T-cell (primary cell): ENCODE data around the gene RABL2B. TPM values are rescaled to one million over a fixed set of nuclear protein-coding genes. Genes with fewer than 3 reads are reported as not detected.

Source experiments
- ATAC-seq, 4 experiments: fragments of 200-7000 bp in 3 of 4; fragments of 150-1000 bp in 1 of 4; cut with Tn5 transposase; replicated peaks in 1 of 4; 1 replicate in 3 of 4; 2 replicates in 1 of 4; pipeline ENCODE4 v1.10.0; 2021; ENCODE audit warnings: moderate library complexity in 3 of 4, mild to moderate bottlenecking in 2 of 4, moderate number of reproducible peaks in 1 of 4
- CTCF ChIA-PET, 2 donors: fragments of 300-600 bp; sonication (Branson Sonifier 250); formaldehyde crosslinking; loops; one replicate each; lab custom pipeline; 2022; ENCODE audit warnings: antibody characterized with exemption in 2 of 2; lab: Charles Lee
- POLR2A ChIA-PET, 2 donors: fragments of 300-600 bp; sonication (Branson Sonifier 250); formaldehyde crosslinking; loops; one replicate each; lab custom pipeline; 2022; ENCODE audit warnings: antibody characterized with exemption in 2 of 2; lab: Charles Lee
- DNase-seq, 35 experiments: peaks; one replicate each; pipeline versions ENCODE4 v3.0.0 to v3.0.0-alpha.2; 2013 to 2023
- H3K27ac ChIP-seq: one replicate; pipeline ENCODE4 v1.5.1; 2013; ENCODE audit warnings: low read length
- H3K27me3 ChIP-seq, 2 experiments: replicated peaks in 1 of 2; 1 replicate in 1 of 2; 2 replicates in 1 of 2; pipeline versions ENCODE4 v1.6.1 to v1.7.0; 2013; ENCODE audit warnings: low read length in 1 of 2, mixed read lengths in 1 of 2; ENCODE audit not compliant: control insufficient read depth in 2 of 2, insufficient read depth in 2 of 2; ENCODE audit errors: extremely low read depth in 1 of 2
- H3K36me3 ChIP-seq, 2 donors: 1 replicate in 1 of 2; 2 replicates in 1 of 2; pipeline versions ENCODE4 v1.6.1 to v1.7.0; 2013; ENCODE audit warnings: low read length in 1 of 2; ENCODE audit not compliant: control insufficient read depth in 2 of 2, insufficient read depth in 1 of 2; ENCODE audit errors: extremely low read depth in 1 of 2
- H3K4me1 ChIP-seq, 2 experiments: 1 replicate in 1 of 2; 2 replicates in 1 of 2; pipeline versions ENCODE4 v1.6.1 to v1.7.0; 2013; ENCODE audit warnings: low read length in 2 of 2, mixed read lengths in 1 of 2; ENCODE audit not compliant: insufficient read depth in 2 of 2, control insufficient read depth in 1 of 2; ENCODE audit errors: extremely low read depth in 1 of 2
- H3K4me3 ChIP-seq, 2 donors: 1 replicate in 1 of 2; 2 replicates in 1 of 2; pipeline versions ENCODE4 v1.5.1 to v1.7.0; 2013; ENCODE audit warnings: mild to moderate bottlenecking in 2 of 2, low read length in 1 of 2, moderate library complexity in 1 of 2; ENCODE audit not compliant: control insufficient read depth in 1 of 2; ENCODE audit errors: extremely low read depth in 1 of 2
- H3K9me3 ChIP-seq: 2 replicates; pipeline ENCODE4 v1.7.0; 2013
- H3K27ac Mint-ChIP-seq, 2 donors: one replicate each; pipeline ENCODE4 v1.8.0; 2020 to 2021; ENCODE audit warnings: mild to moderate bottlenecking in 2 of 2, mixed read lengths in 2 of 2
- H3K27me3 Mint-ChIP-seq, 2 donors: one replicate each; pipeline ENCODE4 v1.8.0; 2021 to 2022; ENCODE audit warnings: mixed read lengths in 2 of 2
- H3K36me3 Mint-ChIP-seq: one replicate; pipeline ENCODE4 v1.8.0; 2021; ENCODE audit warnings: mixed read lengths
- H3K4me1 Mint-ChIP-seq, 3 donors: one replicate each; pipeline ENCODE4 v1.8.0; 2020 to 2022; ENCODE audit warnings: mixed read lengths in 3 of 3, mild to moderate bottlenecking in 1 of 3
- H3K4me3 Mint-ChIP-seq, 3 donors: one replicate each; pipeline ENCODE4 v1.8.0; 2020 to 2022; ENCODE audit warnings: mild to moderate bottlenecking in 3 of 3, mixed read lengths in 3 of 3, moderate library complexity in 3 of 3
- H3K9me3 Mint-ChIP-seq, 3 donors: one replicate each; pipeline ENCODE4 v1.8.0; 2020 to 2022; ENCODE audit warnings: mixed read lengths in 3 of 3
- WGBS: methylation state at CpG from one replicate; pipeline ENCODE4 v1.1.5; 2013; ENCODE audit warnings: missing lambda C conversion rate; ENCODE audit not compliant: insufficient coverage; 5-methylcytosine and 5-hydroxymethylcytosine counted together
- total RNA-seq, 35 experiments: library from RNA in 6 of 35; stranded (reverse) in 6 of 35; fragments of 120-200 nt in 1 of 35; gene quantifications; one replicate each; pipeline versions ENCODE4 v1.2.1 to v1.2.4 and lab custom pipeline; 2013 to 2026

Gene RABL2B
- total RNA-seq, 5 donors from 2014 or later (not counting 1 experiment from before 2014, with no cell fraction given): 60.3 to 70.9 (median 64.4) TPM

DNA sequence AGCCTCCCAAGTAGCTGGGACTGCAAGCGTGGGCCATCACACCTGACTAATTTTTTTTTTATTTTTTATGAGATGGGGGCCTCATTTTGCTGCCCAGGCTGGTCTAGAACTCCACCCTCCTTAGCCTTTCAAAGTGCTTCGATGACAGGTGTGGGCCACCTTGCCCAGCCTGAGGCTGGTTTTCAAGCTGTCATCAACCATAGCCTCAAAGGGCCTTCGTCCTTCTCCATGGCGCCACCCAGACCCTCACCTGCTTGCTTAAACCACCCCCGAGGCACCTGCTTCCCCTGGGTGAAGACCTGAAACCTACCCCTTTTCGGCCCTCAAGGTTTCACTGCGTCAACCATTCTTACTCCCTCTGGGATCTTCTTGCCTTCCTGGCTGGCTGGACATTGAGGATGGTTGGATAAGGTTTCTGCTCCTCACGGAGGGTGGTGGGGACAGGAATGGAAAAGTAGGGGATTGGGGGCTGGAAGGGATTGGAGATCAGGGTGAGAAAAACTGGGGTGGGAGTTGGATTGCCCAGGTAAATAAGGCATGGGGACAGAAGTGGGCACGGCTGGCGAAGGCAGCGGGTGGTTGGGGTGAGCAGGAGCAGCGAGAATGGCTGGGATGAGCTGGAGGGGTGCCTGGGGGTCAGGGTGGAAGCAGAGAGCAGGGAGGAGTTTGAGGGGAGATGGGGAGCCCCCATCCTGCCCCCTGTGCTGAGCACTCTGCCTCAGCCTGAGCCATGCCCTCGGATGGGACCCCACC, 48.3 kb downstream of the RABL2B start:
- H3K27me3 ChIP-seq: peaks cover 0 to 29% of the 10 kb centered on the region in 2 experiments
- ChIA-PET POLR2A (no interaction called here), CTCF (interaction anchor here in 1 of 2 donors (0.7 kb wide), 1 partner anchor 403 kb away, joined by 4 read pairs; no protein-coding TSS in a partner anchor)
- ATAC-seq (no peak), DNase-seq (no peak)
- no peak overlapping the region for H3K4me3 ChIP-seq
- 90% methylated on average over 8 of the region's 13 CpGs for WGBS
- H3K36me3 Mint-ChIP-seq: no peaks in the 10 kb centered on the region
- H3K27ac ChIP-seq: no peak overlapping the region
- no peaks in the 10 kb centered on the region for H3K9me3 Mint-ChIP-seq
- H3K27ac Mint-ChIP-seq: no peak overlapping the region
- H3K9me3 ChIP-seq: no peaks in the 10 kb centered on the region
- H3K4me1 Mint-ChIP-seq: peaks cover 3 to 7% (median 4%) of the 10 kb centered on the region in 3 donors
- H3K4me1 ChIP-seq: peaks cover 0 to 6% of the 10 kb centered on the region in 2 experiments
- H3K36me3 ChIP-seq: no peaks in the 10 kb centered on the region
- no peaks in the 10 kb centered on the region for H3K27me3 Mint-ChIP-seq
- H3K4me3 Mint-ChIP-seq: no peak overlapping the region

DNA sequence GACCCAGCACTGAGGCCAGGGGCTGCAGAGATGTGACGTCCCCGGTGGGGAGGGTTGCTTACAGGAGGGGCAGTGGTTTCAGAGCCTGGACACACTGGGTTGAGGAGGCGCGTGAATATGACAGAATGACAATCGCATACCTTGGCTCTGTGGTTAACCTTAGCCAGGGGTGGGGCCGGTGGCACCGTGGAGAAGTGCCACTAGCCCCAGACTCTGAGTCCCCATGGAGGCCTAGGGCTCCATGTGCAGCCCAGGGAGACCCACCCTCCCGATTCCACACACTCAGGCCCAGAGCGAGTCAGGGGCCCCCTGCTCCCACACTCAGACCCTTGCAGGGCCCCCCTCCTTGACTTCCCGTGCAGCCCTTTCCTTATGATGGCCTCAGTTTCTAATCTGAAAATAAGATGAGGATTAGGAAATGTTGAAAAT, 49.1 kb downstream of the RABL2B start:
- peaks cover 3 to 7% (median 4%) of the 10 kb centered on the region in 3 donors for H3K4me1 Mint-ChIP-seq
- peaks cover 0 to 6% of the 10 kb centered on the region in 2 experiments for H3K4me1 ChIP-seq
- 65% methylated on average over 7 of the region's 10 CpGs for WGBS
- no peak overlapping the region for H3K4me3 Mint-ChIP-seq
- H3K36me3 ChIP-seq: no peaks in the 10 kb centered on the region
- POLR2A ChIA-PET: no interaction called here
- no peaks in the 10 kb centered on the region for H3K9me3 ChIP-seq
- no peak for ATAC-seq
- H3K27me3 Mint-ChIP-seq: peaks cover 0 to 1% of the 10 kb centered on the region in 2 donors
- DNase-seq: no peak
- no peaks in the 10 kb centered on the region for H3K36me3 Mint-ChIP-seq
- H3K4me3 ChIP-seq: no peak overlapping the region
- no peak overlapping the region for H3K27ac Mint-ChIP-seq
- no peaks in the 10 kb centered on the region for H3K9me3 Mint-ChIP-seq
- CTCF ChIA-PET: no interaction called here
- H3K27me3 ChIP-seq: peaks cover 0 to 34% of the 10 kb centered on the region in 2 experiments
- H3K27ac ChIP-seq: no peak overlapping the region

DNA sequence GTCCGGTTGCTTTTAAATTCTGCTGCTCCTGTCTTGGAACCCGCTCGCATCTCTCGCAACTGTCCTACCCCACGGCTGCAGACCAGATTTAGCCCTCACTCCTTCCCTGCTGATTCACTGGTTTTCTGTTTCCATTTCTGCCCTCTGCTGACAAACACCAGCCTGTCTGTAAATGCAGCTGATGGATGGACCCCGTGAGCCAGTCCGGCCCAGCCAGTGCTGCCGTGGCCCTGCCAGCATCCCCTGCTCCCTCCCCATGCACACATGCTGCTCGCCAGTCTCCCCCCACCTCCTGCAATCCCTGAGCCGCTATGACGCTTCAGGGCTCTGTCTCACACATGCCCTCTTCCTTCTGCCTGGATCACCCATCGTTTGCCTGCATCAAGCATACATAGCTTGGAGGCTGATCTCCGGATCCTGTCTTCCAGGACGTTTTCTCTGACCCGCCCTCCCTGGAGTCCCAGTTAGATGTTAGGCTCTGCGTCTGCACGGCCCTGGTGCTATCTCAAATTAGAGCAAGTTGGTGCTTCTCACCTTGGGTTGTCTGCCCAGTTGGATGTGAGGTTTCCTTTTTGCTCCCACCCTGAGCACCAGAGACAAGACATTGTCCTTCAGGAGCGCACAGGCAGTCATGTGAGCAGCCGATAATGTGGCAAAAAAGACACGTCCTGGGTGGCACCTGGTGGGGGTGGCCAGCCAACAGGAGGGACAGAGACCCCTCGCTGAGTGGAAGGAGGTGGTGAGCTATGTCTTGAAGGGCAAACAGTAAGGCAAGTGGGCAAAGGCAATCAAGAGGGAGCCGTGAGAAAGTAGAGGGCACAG, 49.7 kb downstream of the RABL2B start:
- Histone ChIP-seq H3K36me3 (no peaks in the 10 kb centered on the region), H3K4me3 (no peak overlapping the region), H3K9me3 (no peaks in the 10 kb centered on the region), H3K27ac (no peak overlapping the region), H3K27me3 (peaks cover 0 to 31% of the 10 kb centered on the region in 2 experiments), H3K4me1 (peaks cover 0 to 6% of the 10 kb centered on the region in 2 experiments)
- Mint-ChIP-seq H3K4me1 (peaks cover 3 to 7% (median 4%) of the 10 kb centered on the region in 3 donors), H3K4me3 (no peak overlapping the region), H3K36me3 (no peaks in the 10 kb centered on the region), H3K9me3 (no peaks in the 10 kb centered on the region), H3K27ac (peak overlapping the region in 1 of 2 donors; percentile 46), H3K27me3 (peaks cover 0 to 1% of the 10 kb centered on the region in 2 donors)
- WGBS: 84% methylated on average over 22 of the region's 22 CpGs
- CTCF ChIA-PET: no interaction called here
- POLR2A ChIA-PET: no interaction called here
- ATAC-seq (no peak), DNase-seq (no peak)

DNA sequence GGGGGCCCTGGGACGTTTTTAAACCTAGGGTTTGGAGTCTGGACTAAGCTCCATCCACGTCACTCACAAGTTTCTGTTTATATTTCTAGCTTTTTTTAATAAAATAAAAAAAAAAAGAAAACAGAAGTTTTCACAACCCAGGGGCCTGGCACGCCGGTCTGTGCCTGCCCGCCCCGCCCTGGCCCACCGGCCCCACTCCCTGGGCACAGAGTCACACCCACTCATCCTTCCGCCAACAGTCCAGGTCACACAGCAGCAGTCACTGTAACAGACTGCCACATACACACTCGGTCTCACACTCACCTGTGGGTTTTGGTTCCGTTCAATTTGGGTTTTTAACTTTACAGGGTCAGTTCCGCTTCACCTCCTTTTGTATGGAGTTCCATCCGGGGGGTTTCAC, 50.8 kb downstream of the RABL2B start:
- peaks cover 0 to 6% of the 10 kb centered on the region in 2 experiments for H3K4me1 ChIP-seq
- no peak overlapping the region for H3K4me3 Mint-ChIP-seq
- H3K9me3 Mint-ChIP-seq: no peaks in the 10 kb centered on the region
- H3K27me3 Mint-ChIP-seq: peaks cover 0 to 1% of the 10 kb centered on the region in 2 donors
- ChIA-PET POLR2A (no interaction called here), CTCF (interaction anchor here in 1 of 2 donors (0.6 to 0.9 kb wide), 2 partner anchors 24 to 989 kb away, joined by 3 read pairs; no protein-coding TSS in a partner anchor)
- H3K9me3 ChIP-seq: no peaks in the 10 kb centered on the region
- H3K4me1 Mint-ChIP-seq: peaks cover 3 to 7% (median 4%) of the 10 kb centered on the region in 3 donors
- no peak overlapping the region for H3K27ac ChIP-seq
- H3K27me3 ChIP-seq: peaks cover 0 to 29% of the 10 kb centered on the region in 2 experiments
- H3K36me3 ChIP-seq: no peaks in the 10 kb centered on the region
- no peak for ATAC-seq
- WGBS: 92% methylated on average over 7 of the region's 12 CpGs
- peak overlapping the region in 1 of 2 donors; percentile 45 for H3K27ac Mint-ChIP-seq
- no peak for DNase-seq
- no peak overlapping the region for H3K4me3 ChIP-seq
- H3K36me3 Mint-ChIP-seq: no peaks in the 10 kb centered on the region

DNA sequence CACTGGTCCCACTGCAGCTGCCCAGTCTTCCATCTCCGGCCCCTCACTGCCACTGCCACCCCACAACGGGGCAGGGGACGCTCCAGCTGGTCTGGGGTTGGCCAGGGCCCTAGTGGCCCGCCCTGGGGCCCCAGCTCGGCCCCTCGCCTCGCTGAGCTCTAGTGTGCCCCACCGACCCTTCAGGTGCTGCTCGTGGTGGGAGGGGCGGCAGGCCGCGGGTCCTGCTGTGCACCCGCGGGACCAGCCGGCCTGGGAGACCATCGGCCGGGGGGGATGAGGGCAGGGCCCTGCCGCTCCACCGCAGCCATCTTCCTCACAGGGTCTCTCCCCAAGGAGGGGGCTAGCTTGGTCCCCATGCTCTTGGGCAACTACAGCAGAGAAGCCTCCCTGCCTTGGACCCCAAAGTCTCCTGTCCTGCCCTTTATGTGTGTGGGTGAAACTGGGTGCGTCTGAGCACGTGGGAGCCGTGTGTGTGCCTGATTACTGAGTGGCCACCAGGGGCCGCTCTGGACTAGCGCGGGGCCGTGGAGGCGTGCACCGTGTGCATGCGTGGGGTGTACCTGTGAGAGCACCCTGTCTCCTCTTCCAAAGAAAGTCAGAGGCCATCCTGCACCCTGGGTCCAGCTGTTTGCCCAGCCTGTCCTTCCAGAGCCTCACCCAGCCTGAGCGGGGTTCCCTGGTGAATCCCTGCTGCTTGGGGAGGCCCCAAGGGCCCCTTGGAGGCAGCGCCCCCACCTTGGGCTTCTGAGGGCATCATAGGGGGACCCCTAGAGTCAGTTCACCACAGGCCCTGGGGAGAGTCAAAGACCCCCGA, 51.4 kb downstream of the RABL2B start:
- DNase-seq (peak; percentile 20 to 75 (median 52)), ATAC-seq (peak; percentile 86 to 99 (median 96))
- POLR2A ChIA-PET: no interaction called here
- CTCF ChIA-PET: interaction anchor here in 1 of 2 donors (0.6 to 0.9 kb wide), 2 partner anchors 25 to 988 kb away, joined by 3 read pairs; no protein-coding TSS in a partner anchor
- Histone ChIP-seq H3K27ac (no peak overlapping the region), H3K4me1 (peaks cover 0 to 6% of the 10 kb centered on the region in 2 experiments), H3K9me3 (no peaks in the 10 kb centered on the region), H3K27me3 (peaks cover 0 to 30% of the 10 kb centered on the region in 2 experiments), H3K4me3 (no peak overlapping the region), H3K36me3 (no peaks in the 10 kb centered on the region)
- Mint-ChIP-seq H3K4me3 (no peak overlapping the region), H3K27ac (peak overlapping the region in 1 of 2 donors; percentile 66), H3K36me3 (no peaks in the 10 kb centered on the region), H3K27me3 (peaks cover 0 to 1% of the 10 kb centered on the region in 2 donors), H3K4me1 (peaks cover 3 to 7% (median 4%) of the 10 kb centered on the region in 3 donors), H3K9me3 (no peaks in the 10 kb centered on the region)
- WGBS: 71% methylated on average over 27 of the region's 32 CpGs
